ENCODE results near the gene CHST11. TPM values are rescaled to one million over a fixed set of nuclear protein-coding genes. Genes with fewer than 3 reads are reported as not detected.

The CHST11 gene
- total RNA-seq, 2 donors from 2014 or later, result 2.9 to 4.9 TPM

DNA sequence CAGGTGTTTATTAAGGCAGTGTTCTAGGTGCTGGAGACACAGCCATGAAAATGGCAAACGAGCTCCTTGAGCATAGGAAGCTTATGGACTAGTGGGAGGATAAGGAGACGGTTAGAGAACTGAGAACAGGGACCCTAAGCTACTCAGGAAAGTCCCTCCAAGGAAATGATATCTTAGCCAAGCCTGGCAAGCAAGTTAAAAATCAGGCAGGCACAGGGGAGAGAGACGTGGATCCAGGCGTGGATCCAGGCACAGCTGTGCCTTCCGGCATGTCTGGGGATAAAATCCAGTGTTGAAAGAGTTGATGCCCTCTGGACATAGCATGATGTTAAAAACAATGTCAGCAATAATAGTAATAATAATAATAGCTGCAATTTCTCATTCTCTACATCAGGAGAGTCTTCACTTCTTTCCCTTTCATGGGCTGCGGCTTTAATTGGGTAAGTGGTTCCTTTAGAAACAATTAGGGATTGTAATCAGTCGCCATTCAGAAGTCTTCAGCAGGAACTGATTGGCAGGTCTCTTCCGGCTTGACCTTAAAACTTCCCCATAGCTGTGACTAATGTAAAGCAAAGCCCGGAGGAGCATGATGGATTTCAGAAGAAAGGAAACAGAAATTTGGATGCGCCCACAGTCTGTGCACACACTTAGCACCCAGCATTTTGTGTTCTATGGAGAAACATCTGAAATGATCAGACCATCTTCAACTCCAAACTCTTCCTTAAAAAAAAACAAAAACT lies 271.1 kb downstream of the CHST11 start:
- no peak overlapping the region for H3K27ac ChIP-seq
- H3K27me3 ChIP-seq, result no peaks in the 10 kb centered on the region
- no peak overlapping the region for H3K4me3 ChIP-seq
- no peak for DNase-seq
- no peaks in the 10 kb centered on the region for H3K9me3 ChIP-seq
- H3K9ac ChIP-seq (ENCODE audit: low read depth in 2 of 2, low read length in 2 of 2), result no peak overlapping the region
- intact Hi-C loops (cut with DNase I), result no loop called here
- TF ChIP-seq CTCF (IDR thresholded peaks at IDR 0.05), result no peak
- H3K4me1 ChIP-seq, result no peaks in the 10 kb centered on the region
- H3K36me3 ChIP-seq, result no peaks in the 10 kb centered on the region

DNA sequence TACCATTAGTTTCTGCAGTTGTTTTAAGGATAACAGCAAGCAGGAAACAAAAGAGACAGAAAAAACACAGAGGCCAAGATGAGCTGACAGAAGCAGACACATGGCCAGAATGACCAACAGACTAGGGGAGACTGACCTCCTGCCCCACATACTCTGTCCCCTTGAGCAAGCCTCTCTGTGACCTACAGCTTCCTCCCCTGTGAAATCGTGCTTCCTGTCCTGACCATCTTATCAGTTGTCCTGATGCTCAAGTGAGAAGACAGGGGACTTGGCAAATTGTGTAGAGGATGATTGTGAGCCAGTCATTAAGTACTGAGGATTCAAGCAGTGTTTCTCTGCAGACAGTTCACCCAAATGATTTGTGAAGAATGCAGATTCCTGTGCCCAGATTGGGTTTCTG lies 272.3 kb downstream of the CHST11 start:
- H3K9me3 ChIP-seq, result no peaks in the 10 kb centered on the region
- H3K27ac ChIP-seq, result no peak overlapping the region
- no peaks in the 10 kb centered on the region for H3K27me3 ChIP-seq
- TF ChIP-seq CTCF (IDR thresholded peaks at IDR 0.05), result no peak
- DNase-seq, result no peak
- intact Hi-C loops (cut with DNase I), result no loop called here
- no peaks in the 10 kb centered on the region for H3K4me1 ChIP-seq
- no peaks in the 10 kb centered on the region for H3K36me3 ChIP-seq
- H3K9ac ChIP-seq (ENCODE audit: low read depth in 2 of 2, low read length in 2 of 2), result no peak overlapping the region
- no peak overlapping the region for H3K4me3 ChIP-seq

GRCh38 chr12:104729610-104730446 lies 273.1 kb downstream of the CHST11 start:
- no peaks in the 10 kb centered on the region for H3K9me3 ChIP-seq
- no peak for TF ChIP-seq CTCF (IDR thresholded peaks at IDR 0.05)
- intact Hi-C loops (cut with DNase I), result loop anchor here (5.0 kb wide), 1 partner anchor 322 kb away; no protein-coding TSS in a partner anchor
- H3K4me3 ChIP-seq, result no peak overlapping the region
- no peaks in the 10 kb centered on the region for H3K36me3 ChIP-seq
- no peaks in the 10 kb centered on the region for H3K4me1 ChIP-seq
- no peak for DNase-seq
- H3K9ac ChIP-seq (ENCODE audit: low read depth in 2 of 2, low read length in 2 of 2), result no peak overlapping the region
- H3K27ac ChIP-seq, result no peak overlapping the region
- no peaks in the 10 kb centered on the region for H3K27me3 ChIP-seq

DNA sequence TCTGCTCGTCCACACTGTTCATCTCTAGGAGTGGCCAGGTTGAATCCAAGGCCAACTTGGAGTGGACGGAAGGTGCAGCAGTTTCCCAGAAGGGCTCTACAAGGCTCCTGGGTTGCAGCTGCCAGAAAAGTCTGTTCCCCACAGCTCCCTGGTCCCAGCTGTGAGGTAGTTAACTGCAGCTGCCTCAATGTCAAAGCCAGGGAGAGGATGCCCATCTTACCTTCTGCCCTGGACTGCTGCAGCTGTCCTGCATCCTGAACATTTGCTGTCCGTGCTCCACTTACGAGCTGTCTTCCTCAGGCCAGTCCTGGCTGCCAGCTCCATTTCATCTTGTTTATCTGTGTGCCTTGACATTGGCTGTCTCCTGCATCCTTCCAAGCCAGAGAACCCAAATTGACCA lies 274.0 kb downstream of the CHST11 start:
- no peak overlapping the region for H3K27ac ChIP-seq

More for the DNA sequence above, 274.0 kb downstream of the CHST11 start:
- DNase-seq, result no peak
- H3K27me3 ChIP-seq, result no peaks in the 10 kb centered on the region
- no peak overlapping the region for H3K4me3 ChIP-seq
- intact Hi-C loops (cut with DNase I), result loop anchor here (5.0 kb wide), 1 partner anchor 322 kb away; no protein-coding TSS in a partner anchor
- H3K9ac ChIP-seq (ENCODE audit: low read depth in 2 of 2, low read length in 2 of 2), result no peak overlapping the region
- no peaks in the 10 kb centered on the region for H3K9me3 ChIP-seq
- TF ChIP-seq CTCF (IDR thresholded peaks at IDR 0.05), result no peak
- no peaks in the 10 kb centered on the region for H3K4me1 ChIP-seq
- no peaks in the 10 kb centered on the region for H3K36me3 ChIP-seq
